Glomerular visceral epithelial cell (primary cell): ENCODE measurements around the gene LPP.
A peak's percentile ranks its signal among the peaks of the same experiment; 100 is the strongest.
"Not testable (repeated sequence)": the region's sequence is repeated elsewhere in the genome, so short reads cannot be mapped to it uniquely, and the experiment has no call there.

ENCODE experiments used
- DNase-seq: peaks from one replicate; pipeline ENCODE4 v3.0.0-alpha.2; 2016; ENCODE audit errors: extremely low spot score

The LPP gene

DNA sequence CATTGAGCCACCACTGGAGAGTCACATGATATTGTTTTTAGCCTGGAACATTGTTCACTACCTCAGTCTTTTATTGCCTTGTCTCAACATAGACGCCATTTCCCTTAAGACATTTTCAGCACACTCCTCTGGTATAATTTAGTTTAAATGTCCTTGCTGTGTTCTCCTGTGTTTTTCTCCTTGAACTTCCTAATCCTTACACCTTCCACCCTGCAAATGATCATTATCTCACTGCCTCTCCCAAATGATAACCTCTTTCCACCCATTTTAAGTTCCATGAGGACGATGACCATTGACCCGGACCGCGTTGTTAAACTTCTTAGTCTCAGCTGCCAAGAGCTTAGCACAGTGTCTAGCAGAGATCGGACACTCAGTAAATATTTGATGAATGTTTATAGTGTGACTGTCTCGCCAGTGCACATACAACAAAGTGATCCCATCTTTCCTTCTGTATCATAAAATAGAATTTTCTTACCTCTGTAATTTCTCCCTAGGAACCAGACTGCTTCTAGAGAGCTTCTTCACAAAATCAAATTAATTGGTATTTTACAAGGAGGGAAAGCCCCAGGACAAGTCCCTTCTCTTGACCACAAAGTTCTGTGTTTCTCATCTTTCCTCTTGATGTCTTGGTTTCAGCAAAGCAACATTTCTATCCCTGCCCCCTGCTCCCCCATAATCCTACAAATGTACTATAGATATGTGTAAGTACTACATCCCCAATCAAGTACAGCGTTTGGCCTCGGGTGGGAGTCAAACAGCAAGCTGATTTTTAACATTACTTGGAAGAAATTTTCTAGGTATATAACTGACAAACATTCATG is 429.6 kb downstream of the LPP start:
- DNase-seq: no peak

DNA sequence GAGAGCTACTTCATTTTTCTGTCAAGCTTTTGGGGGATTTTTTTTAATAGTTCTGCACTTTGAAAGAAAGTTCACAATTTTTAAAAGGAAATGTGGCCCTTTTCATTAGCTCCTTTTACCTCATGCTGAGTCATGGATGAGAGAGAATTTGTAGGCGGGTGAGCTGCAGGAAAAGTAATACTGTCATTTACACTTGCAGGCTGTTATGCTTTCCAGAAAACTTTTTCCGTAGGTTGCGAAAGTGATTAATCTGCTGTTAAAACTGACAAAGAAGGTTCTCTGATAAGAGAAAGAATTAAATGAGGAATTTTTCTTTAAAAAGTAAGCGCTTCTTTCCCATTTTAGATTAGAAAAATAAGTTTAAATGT is 430.2 kb downstream of the LPP start:
- peak; percentile 57 for DNase-seq

DNA sequence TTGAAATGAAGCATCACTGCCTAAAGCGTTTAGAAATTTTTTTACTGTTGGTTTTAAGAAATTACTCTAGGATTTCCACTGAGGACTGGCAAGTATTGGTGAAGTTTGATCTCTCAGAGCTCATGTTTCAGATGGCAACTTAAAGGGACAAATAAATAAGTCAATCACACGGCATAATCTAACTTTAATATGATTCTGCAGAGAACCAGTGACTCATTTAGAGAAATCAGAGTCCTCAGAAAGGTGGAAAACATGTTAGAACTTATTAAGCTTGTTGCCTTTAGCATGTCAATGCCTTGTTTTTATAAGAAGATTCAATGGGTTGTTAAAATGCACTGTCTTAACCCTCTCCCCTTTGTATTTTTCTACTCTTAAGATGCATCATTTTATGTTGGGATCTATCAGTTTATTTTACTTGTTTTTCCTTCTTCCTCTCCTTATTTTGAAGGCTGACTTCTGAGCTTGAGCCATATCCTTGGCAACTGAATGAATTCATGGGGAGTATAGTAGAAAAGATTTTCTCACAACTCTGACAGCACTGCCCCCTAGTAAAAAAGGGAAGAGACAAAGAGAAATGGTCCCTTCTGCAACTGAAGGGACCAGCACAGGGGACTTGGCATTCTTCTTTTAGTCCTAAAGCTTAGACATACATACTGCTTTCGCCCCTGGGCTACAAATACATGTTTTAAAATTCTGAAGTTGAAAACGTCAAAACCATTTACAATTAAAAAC is 431.2 kb downstream of the LPP start:
- no peak for DNase-seq

DNA sequence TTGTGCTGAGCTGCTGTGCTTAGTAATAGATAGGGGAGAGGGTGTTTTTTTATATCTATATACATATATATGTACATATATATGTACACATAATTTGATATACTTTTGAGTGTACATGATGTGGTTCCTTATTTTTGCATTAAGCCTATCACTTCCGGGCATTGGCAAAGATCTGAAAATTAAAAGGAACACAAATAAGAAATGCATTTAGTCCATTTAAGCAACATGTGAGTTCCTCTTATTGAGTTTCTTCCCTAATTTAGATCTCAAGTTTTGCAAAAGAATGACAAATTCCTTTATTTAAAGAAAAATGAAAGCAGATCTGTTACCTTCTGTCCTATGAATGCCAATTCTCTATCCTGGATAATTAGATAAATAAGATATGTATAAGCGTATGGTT is 435.1 kb downstream of the LPP start:
- DNase-seq: no peak

DNA sequence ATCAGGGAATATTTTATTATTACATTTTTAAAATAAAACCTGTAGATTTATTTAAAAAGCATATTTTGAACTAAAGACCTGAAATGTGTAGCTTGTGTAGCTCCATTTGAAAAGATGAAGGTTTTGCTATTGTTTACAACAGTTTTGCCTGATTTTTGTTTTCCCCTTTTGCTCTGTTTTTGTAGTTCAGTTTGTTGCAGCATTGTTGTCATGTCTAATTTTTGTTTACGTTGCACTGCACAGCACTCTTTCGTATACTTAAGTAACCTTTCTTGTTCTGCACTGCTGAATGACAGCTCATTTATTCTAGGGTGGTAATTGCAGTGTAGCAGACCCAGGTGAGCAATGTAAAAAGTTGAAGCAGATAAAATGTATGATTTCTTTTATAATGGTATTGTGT is 435.8 kb downstream of the LPP start:
- no peak for DNase-seq

DNA sequence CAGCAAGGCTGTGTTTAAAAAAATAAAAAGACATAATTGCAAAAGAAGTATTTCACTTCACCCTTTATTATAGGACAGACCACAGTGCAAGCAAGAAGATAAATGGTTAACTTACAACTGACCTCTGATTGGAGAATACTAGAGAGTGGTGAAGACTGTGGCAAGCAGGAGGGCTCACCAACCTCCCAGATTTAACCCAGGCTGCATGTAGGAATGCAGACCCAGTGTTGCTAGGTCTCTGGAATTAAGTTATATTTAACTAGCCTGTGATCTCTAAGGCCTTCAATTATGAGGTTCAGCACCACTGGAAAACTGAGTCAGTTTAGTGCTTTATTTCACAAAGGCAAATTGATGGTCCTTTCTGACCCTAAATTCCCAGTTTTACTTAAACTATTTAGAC is 436.6 kb downstream of the LPP start:
- DNase-seq: peak; percentile 39

DNA sequence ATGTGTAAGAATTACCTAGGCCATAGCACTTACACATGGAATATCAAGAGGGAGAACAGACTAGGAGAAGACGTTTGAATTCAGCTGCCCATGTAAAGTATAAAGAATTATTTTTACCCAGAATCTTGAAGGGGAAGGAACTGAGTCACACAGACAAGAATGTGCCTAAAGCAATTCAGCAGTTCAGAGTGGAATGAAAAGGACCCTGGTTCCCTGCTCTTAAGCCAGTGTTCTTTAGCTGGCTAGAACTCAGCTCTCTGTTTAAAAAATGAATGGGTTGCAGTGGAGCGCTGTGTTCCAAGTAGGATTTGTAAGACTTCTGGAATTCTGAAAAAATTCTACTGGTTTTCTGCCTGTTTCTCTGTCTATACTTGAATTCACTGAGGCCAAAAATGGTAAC is 440.2 kb downstream of the LPP start:
- DNase-seq: peak; percentile 39

DNA sequence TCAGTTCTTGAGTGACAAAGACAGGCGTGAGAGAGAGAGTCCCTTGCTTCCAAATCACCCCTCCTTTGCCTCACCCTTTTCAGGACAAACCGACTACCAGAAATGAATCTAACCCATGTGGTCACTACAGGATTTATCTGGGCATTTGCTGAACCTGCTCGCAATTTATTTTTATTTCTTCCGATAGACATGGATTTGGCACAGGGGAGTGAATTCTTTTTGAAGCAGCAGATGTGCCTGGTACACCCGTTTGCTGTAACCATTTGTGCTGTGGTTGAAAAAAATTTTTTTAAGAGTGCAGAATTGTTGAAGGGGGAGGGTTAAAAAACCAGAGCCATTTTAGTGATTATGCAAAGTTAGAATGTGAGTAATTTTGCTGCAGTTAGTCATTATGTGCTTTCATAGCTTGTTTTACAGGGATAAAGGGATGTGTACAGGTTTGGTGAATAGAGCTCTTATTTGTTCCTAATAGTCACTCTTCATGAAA is 442.0 kb downstream of the LPP start:
- DNase-seq: peak; percentile 10

DNA sequence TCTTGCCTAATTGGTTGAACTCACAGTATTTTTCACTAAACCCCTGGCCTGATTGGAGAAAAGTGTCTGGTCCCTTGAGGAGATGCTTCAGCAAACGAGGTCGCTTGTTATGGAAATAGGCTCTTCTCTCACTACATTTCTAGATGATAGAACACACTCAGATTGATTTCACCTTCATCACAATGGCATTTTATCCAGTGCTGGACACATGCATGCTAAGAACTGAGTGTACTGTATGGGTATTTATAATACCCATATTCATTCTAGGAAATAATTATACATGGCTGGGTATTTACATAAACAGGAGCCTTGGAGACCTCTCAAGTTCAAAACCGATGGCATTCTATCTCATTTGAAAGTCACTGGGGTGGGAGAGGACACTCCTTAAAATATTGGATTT is 444.9 kb downstream of the LPP start:
- no peak for DNase-seq

DNA sequence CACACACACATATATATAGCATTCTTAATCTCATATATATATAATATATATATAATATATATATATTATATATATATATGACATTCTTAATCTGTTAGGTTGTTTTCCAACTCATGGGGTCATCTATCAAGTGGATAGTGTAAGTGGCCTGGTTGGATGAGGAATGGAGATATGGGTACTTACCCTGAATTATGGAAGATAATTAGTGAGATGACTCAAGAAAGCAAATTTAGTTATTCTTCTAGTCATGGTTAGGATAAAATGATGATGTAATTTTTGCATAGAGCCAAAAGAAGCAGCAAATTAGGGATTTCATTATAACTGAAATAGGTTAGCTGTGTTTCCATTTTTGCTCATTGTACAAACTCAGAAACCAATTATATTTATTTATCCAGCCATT is 448.2 kb downstream of the LPP start:
- DNase-seq: no peak

DNA sequence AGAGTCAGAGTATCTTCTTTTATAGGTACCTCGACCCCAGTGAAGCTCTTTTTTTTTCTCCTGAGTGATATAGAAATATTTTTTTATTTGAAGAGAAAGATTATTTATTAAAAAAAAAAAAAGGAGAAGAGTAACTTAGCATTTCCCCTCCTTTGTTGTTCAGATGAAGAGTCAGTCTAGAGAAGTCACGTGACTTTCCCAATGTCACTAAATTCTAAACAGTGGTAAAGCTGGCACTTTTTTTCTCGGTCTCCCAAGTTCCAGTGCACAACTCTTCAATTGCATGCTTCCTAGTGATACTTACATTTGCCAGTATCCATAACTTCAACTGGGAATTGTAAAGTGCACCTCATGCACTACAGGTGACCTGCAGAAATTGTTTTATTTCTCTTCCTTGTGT is 448.7 kb downstream of the LPP start:
- DNase-seq: no peak

DNA sequence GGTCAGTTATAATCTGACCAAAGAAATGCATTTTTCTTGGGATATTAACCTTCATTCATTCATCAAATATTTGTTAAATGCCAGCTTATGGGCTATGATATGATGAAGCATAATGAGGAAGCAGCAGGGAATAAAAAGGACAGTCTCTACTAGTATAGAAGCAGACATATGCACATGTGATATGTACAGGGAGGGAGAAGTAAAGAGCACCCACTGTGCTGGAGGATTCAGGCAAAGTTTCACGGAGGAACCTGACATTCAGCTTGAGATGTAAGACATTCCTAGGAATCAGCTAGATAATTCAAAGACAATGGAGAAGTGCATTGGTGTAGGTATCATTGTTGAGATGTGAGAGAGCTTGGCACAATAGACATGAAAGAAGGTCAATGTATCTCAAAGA is 450.7 kb downstream of the LPP start:
- DNase-seq: no peak

DNA sequence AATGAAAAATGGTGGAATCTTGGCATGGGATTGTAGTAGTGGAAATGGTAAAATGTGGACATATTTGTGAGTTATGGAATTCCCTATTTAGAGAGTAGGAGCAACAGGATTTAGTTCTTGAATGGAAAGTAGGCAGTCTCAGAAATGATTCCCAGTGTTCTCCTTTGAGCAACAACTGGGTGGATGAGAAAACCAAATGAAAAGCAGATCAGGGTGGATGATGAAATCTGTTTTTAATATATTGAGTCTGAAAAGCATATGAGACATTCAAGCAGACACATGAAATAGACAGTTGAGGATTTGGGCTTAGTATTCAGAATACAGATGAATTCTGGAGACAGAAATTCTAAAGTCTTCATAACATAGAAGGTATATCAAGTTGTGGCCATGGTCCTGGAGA is 451.3 kb downstream of the LPP start:
- no peak for DNase-seq

DNA sequence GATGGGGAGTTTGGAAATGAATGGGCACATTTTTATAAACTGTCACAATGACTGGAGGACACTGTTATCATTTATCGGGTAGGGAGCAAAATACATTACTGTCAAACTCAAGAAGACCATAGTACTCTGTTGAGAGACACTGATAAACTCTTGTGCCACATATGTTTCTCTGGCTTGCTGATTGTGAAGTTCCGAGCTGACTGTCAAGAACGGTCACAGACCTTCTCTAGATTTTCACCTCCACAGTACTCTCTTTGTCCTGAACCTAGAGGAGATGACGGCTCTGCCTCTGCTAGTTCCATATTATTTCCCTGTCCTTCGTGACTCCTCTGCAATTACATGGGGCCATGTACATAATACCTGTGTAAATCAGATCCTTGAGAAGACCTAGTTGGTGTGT is 451.9 kb downstream of the LPP start:
- DNase-seq: no peak

DNA sequence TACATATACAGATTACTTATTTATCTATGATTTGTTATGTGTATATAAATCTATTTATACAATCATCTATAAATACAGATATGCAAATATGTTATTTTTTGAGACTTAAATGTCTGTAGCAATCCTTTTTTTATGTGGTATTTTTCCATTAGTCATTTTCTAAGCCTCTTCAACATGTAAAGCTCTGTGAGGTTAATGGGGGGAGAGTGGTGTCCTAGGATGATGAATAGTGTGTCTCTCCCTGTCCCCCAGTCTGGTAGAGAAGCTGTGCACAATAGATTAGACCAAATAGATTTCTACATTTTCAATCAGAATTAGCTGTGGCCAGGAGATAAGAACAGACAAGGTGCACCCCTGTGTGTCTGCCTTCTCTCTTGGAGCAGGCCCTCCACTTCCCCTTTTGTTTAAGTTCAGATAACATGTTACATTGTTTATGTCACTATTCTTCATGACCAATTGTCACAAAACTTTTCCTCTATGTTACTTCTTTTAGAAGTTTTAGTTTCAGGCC is 453.9 kb downstream of the LPP start:
- no peak for DNase-seq

DNA sequence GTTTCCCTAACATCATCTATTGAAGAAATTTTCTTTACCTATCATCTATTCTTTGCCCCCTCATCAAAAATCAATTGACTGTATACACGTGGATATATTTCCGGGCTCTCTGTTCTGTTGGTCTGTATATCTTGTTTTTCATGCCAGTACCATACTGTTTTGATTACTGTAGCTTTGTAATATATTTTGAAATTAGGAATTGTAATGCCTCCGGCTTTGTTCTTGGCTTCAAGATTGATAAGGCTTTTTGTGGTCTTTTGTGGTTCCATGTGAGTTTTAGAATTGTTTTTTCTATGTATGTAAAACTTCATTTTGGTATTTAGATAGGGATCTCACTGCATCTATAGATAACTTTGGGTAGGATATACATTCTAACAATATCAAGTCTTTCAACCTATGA is 454.4 kb downstream of the LPP start:
- no peak for DNase-seq

DNA sequence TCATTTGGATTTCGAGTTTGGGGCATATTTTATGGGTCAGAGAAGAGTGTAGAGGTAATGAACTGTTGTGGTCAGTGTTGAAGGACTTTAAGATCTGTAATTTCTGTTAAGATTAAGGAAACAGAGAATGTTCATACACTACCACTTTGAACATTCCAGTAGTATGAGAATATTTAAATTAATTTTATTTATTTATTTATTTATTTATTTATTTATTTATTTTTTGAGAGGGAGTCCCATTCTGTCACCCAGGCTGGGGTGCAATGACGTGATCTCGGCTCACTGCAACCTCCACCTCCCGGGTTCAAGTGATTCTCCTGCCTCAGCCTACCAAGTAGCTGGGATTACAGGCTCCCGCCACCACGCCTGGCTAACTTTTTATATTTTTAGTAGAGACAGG is 459.8 kb downstream of the LPP start:
- not testable (repeated sequence) for DNase-seq

DNA sequence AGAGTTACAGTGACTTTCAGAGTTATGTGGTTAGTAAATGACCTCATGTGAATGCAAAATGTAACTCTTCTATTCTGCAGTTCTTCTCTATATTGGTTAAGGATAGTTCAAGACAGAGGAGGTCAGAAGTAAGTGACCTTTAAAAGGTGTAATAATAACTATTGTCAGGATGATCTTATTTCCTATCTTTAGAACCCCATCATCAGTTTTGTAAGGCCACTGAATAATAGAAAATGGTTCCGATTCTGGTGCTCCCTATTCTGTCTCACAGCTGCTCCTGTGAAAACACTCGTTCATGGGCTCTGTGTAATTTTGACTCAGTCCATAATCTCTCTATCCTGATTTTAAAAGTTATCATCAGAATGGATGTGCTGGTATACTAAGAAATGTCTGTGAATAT is 463.3 kb downstream of the LPP start:
- no peak for DNase-seq

DNA sequence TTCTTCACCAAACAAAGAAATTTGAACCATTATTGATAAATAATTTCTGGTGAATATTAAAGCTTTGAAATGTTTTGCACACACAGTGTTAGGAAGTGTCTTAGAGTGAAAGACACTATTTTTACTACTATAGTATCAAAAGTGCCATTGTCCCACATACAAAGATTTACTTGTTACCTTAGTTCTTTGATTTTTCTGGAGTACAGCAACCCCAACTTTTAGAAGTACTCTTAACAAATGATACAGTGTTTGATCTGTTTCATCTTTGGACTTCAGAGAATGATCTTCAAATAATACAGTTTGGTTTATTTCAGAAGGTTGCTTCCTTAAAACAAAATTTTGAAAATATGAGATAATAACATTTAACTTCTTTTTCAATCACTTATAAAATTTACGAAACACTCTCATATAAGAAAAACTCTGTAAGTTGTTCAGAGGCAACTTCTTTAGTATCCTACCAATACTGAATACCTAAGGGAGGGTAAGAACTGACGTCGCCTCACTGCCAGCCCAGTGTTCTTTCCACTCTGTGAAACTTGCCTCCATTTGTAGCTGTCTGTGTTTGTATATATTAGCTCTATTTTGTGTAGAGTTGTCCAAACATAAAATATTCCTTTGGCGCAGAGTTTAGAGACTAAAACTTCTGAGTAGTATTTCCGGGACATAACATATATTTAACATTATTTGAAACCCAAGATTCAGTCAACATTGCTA is 464.2 kb downstream of the LPP start:
- DNase-seq: no peak

DNA sequence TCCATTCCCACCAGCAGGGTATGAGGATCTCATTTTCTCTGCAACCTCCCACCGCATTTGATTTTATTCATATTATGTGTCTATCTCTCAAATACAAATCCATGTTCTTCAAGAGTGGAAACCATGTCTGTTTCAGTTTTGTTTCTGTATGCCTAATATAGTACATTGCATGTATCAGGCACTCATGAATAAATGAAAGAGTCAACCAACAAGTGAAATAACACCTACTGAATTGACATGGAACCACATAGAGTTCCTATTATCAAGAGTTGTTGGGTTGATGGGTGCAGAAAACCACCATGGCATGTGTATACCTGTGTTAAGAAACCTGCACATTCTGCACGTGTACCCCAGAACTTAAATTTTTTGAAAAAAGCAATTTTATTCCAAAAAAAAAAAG is 466.8 kb downstream of the LPP start:
- DNase-seq: no peak

DNA sequence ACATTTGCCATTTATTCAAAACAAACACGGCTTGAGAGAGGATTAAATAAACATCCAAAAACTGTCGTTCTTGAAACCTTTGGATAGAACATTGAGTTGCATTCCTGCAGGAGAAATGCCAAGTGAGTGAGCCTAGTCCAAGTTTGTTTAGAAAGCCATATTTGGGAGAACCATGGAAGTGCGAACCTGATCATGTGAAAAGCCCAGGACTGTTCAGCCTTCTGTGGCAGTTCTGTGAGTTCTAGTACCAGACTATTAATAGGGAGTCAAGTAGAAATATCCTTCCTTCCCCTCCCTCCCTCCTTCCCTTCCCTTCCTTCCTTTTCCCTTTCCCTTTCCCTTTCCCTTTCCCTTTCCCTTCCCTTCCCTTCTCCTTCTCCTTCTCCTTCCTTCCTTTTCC is 470.4 kb downstream of the LPP start:
- DNase-seq: no peak

DNA sequence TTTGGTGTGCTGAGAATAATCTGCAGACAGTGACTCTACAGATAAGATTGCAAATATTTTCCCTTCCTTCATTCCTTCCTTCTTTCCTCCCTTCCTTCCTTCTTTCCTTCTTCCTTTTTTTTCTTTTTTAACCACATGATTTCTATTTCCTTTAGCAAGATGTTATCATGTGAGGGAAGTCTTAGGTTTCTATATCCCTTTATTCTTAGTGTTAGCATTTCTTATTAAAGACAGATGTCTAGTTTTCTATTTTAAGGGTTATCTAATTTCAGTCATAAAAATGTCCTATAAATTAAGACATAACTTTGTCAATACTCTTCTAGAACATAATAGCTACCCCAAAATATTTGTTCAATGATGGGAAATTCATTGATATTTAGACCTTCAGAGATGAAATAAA is 470.9 kb downstream of the LPP start:
- no peak for DNase-seq

DNA sequence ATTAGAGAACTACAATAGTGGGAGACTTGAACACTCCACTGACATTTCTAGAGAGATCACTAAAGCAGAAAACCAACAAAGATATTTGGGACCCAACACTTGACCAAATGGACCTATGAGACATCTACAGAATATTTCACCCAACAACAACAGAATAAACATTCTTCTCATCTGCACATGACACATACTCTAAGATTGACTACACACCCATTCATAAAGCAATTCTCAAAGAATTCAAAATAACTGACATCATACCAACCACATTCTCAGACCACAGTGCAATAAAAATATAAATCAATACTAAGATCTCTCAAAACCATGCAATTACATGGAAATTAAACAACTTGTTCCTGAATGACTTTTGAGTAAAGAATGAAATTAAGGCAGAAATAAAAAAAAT is 473.7 kb downstream of the LPP start:
- DNase-seq: peak; percentile 65
